ENCODE data around the gene ROCK2.

Gene ROCK2

DNA sequence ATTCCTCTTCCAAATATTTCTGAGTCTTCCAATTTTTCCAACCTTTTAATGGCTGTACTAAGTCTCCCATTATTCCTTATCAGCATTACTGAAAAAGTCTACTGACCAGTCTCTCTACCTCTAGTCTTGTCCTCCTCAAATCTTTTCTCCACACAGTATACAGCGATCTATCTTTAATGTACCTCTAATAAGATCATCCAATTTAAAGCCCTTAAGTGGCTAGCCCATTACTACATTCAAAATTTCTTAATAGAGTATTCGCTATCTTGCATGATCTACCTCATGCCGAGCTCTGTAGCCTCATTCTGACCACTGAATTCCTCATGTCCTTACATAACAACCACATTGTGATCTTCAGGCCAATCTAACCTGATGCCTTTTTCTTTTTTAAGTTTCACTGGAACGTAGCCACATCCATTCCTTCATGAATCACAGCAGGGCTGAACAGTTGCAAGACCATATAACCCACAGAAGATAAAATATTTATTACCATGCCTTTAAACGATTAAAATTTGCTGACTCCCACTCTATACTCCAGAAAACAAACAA, 131.3 kb downstream of the ROCK2 start:
- H3K27ac ChIP-seq, result no peak overlapping the region
- TF ChIP-seq, protein P1, sequence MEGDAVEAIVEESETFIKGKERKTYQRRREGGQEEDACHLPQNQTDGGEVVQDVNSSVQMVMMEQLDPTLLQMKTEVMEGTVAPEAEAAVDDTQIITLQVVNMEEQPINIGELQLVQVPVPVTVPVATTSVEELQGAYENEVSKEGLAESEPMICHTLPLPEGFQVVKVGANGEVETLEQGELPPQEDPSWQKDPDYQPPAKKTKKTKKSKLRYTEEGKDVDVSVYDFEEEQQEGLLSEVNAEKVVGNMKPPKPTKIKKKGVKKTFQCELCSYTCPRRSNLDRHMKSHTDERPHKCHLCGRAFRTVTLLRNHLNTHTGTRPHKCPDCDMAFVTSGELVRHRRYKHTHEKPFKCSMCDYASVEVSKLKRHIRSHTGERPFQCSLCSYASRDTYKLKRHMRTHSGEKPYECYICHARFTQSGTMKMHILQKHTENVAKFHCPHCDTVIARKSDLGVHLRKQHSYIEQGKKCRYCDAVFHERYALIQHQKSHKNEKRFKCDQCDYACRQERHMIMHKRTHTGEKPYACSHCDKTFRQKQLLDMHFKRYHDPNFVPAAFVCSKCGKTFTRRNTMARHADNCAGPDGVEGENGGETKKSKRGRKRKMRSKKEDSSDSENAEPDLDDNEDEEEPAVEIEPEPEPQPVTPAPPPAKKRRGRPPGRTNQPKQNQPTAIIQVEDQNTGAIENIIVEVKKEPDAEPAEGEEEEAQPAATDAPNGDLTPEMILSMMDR (IDR thresholded peaks at IDR 0.05), result no peak
- no peak for TF ChIP-seq ZFX (IDR thresholded peaks at IDR 0.05; ENCODE audit: borderline replicate concordance)

DNA sequence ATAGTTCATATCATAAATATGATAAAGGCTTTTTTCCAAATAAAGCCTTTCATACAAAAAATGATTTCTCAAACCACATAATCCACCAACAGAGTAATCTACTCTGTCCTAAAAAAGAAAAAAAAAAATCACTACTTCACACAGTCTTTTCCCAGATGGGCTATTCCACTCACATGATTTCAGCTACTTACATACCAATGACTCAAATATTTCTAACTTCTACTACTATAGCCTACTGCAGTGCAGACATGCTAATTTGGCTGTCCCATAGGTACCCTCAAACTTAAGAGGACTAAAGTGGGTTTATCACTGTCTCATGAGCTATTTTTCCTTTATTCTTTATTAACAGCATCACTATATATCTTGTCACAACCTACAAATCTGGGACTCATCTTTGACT, 131.8 kb downstream of the ROCK2 start:
- no peak overlapping the region for H3K27ac ChIP-seq
- TF ChIP-seq ZFX (IDR thresholded peaks at IDR 0.05; ENCODE audit: borderline replicate concordance), result no peak
- TF ChIP-seq, protein P1 (IDR thresholded peaks at IDR 0.05), result no peak

- TF ChIP-seq, protein P1 (IDR thresholded peaks at IDR 0.05), result no peak
- no peak for TF ChIP-seq ZFX (IDR thresholded peaks at IDR 0.05; ENCODE audit: borderline replicate concordance)
- no peak overlapping the region for H3K27ac ChIP-seq
Measured at GRCh38 chr2:11208083-11208482, 136.4 kb downstream of the ROCK2 start.

DNA sequence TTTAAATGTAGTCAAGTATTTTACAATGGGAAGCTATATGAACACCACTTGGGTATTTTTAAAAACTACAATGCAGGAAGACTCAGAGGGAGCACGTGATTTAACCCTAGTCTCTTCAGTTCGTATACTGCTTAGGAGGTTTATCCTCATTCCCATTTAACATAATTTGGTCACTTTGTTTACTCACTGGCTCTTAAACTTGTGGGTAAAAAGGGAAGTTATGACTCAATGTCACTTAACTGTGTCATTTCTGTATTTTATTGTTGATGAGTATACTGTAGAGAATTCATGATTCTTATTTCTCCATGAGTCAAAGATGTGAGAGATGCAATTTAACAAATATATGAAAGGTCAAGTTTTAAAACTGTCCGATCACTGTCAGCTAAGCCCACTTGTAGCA, 141.0 kb downstream of the ROCK2 start:
- H3K27ac ChIP-seq, result no peak overlapping the region
- TF ChIP-seq, protein P1 (IDR thresholded peaks at IDR 0.05), result no peak
- TF ChIP-seq ZFX (IDR thresholded peaks at IDR 0.05; ENCODE audit: borderline replicate concordance), result no peak

GRCh38 chr2:11201969-11202368, 142.5 kb downstream of the ROCK2 start:
- TF ChIP-seq, protein P1 (IDR thresholded peaks at IDR 0.05), result no peak
- TF ChIP-seq ZFX (IDR thresholded peaks at IDR 0.05; ENCODE audit: borderline replicate concordance), result no peak
- H3K27ac ChIP-seq, result no peak overlapping the region

GRCh38 chr2:11200651-11201050, 143.8 kb downstream of the ROCK2 start:
- TF ChIP-seq, protein P1 (IDR thresholded peaks at IDR 0.05), result no peak
- TF ChIP-seq ZFX (IDR thresholded peaks at IDR 0.05; ENCODE audit: borderline replicate concordance), result no peak

DNA sequence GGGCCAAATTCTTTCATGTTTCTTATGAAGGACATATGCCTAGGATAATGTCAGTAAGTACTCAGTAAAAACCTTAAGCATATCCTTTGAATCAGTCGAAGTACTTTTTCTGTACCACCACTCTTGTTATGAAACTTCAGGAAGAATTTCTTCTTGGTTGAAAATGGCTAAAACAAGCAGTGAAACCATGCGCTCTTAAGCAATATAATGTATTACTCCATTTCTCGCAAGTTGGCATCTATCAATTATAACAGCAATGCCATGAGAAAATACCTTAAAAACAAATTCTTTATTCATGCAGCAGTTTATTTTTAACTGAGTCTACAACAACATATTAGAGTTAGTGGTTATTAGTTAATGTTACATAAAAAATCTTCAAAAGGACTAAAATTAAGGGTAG, 148.2 kb downstream of the ROCK2 start:
- TF ChIP-seq, protein P1 (IDR thresholded peaks at IDR 0.05), result no peak
- TF ChIP-seq ZFX (IDR thresholded peaks at IDR 0.05; ENCODE audit: borderline replicate concordance), result no peak
- no peak overlapping the region for H3K27ac ChIP-seq

More at GRCh38 chr2:11200651-11201050, 143.8 kb downstream of the ROCK2 start:
- no peak overlapping the region for H3K27ac ChIP-seq
